Measurements from ENCODE around the gene RASEF. TPM values are rescaled to one million over a fixed set of nuclear protein-coding genes. Genes with fewer than 3 reads are reported as not detected.

Gene RASEF
- total RNA-seq, 1 experiment from 2014 or later: 12.3 TPM

- ChIA-PET CTCF (no interaction called here), POLR2A (ENCODE audit: unreplicated experiment) (no interaction called here)
- Histone ChIP-seq H3K4me2 (ENCODE audit: low read length) (no peak overlapping the region), H4K20me1 (ENCODE audit: low read length) (no peaks in the 10 kb centered on the region), H3K27me3 (ENCODE audit: low read length) (no peaks in the 10 kb centered on the region), H2AFZ (ENCODE audit: low read length) (no peak overlapping the region), H3F3A (ENCODE audit: low read length, unreplicated experiment) (no peaks in the 10 kb centered on the region), H3K27ac (ENCODE audit: low read length) (no peak overlapping the region), H3K9me2 (replicated peaks; ENCODE audit: low read length) (no peaks in the 10 kb centered on the region), H3K9ac (ENCODE audit: low read length) (no peak overlapping the region), H3K4me3 (ENCODE audit: low read length) (no peak overlapping the region), H3K9me3 (ENCODE audit: low read length) (no peaks in the 10 kb centered on the region), H3K36me3 (ENCODE audit: low read depth, low read length) (no peaks in the 10 kb centered on the region), H3K79me2 (ENCODE audit: low read length) (no peaks in the 10 kb centered on the region), H3K4me1 (ENCODE audit: insufficient read depth, low read length) (peaks cover 8% of the 10 kb centered on the region)
- peak; percentile 10 for DNase-seq
- intact Hi-C loops (cut with micrococcal nuclease): no loop called here
- TF ChIP-seq EZH2 (IDR thresholded peaks at IDR 0.05; ENCODE audit: low read length, unreplicated experiment): no peak
- TF ChIP-seq CTCF (conservative IDR thresholded peaks at IDR 0.05; ENCODE audit: low read depth, low read length): no peak
- no peak for TF ChIP-seq EZH2phosphoT487 (IDR thresholded peaks at IDR 0.05; ENCODE audit: borderline replicate concordance, low read length)
- ATAC-seq: no peak
- no TSS peak for BruUV-seq (replicated peaks)
Measured at GRCh38 chr9:83070261-83070660, 7.3 kb upstream of the RASEF start.

- CTCF ChIA-PET: no interaction called here
- Histone ChIP-seq H3K4me1 (ENCODE audit: insufficient read depth, low read length) (peaks cover 8% of the 10 kb centered on the region), H3K27ac (ENCODE audit: low read length) (no peak overlapping the region), H3K9me2 (replicated peaks; ENCODE audit: low read length) (no peaks in the 10 kb centered on the region), H4K20me1 (ENCODE audit: low read length) (no peaks in the 10 kb centered on the region), H3K4me2 (ENCODE audit: low read length) (no peak overlapping the region), H2AFZ (ENCODE audit: low read length) (no peak overlapping the region), H3K9me3 (ENCODE audit: low read length) (no peaks in the 10 kb centered on the region), H3K27me3 (ENCODE audit: low read length) (no peaks in the 10 kb centered on the region), H3K9ac (ENCODE audit: low read length) (no peak overlapping the region), H3K4me3 (ENCODE audit: low read length) (no peak overlapping the region), H3K79me2 (ENCODE audit: low read length) (no peaks in the 10 kb centered on the region), H3F3A (ENCODE audit: low read length, unreplicated experiment) (no peaks in the 10 kb centered on the region), H3K36me3 (ENCODE audit: low read depth, low read length) (no peaks in the 10 kb centered on the region)
- ATAC-seq (no peak), DNase-seq (no peak)
- POLR2A ChIA-PET (ENCODE audit: unreplicated experiment): no interaction called here
- intact Hi-C loops (cut with micrococcal nuclease): loop anchor here (10.0 kb wide), 1 partner anchor 75 kb away; no protein-coding TSS in a partner anchor
- BruUV-seq (replicated peaks): no TSS peak
- TF ChIP-seq EZH2phosphoT487 (IDR thresholded peaks at IDR 0.05; ENCODE audit: borderline replicate concordance, low read length): no peak
- no peak for TF ChIP-seq CTCF (conservative IDR thresholded peaks at IDR 0.05; ENCODE audit: low read depth, low read length)
- TF ChIP-seq EZH2 (IDR thresholded peaks at IDR 0.05; ENCODE audit: low read length, unreplicated experiment): no peak
Measured at GRCh38 chr9:83069651-83070050, 6.7 kb upstream of the RASEF start.

GRCh38 chr9:83068414-83068813, 5.5 kb upstream of the RASEF start:
- CTCF ChIA-PET: no interaction called here
- ATAC-seq: no peak
- intact Hi-C loops (cut with micrococcal nuclease): loop anchor here (10.0 kb wide), 1 partner anchor 74 kb away; no protein-coding TSS in a partner anchor

More at GRCh38 chr9:83068414-83068813, 5.5 kb upstream of the RASEF start:
- Histone ChIP-seq H4K20me1 (ENCODE audit: low read length) (no peaks in the 10 kb centered on the region), H3K4me3 (ENCODE audit: low read length) (no peak overlapping the region), H3K9me2 (replicated peaks; ENCODE audit: low read length) (no peaks in the 10 kb centered on the region), H3K9me3 (ENCODE audit: low read length) (no peaks in the 10 kb centered on the region), H3K9ac (ENCODE audit: low read length) (no peak overlapping the region), H2AFZ (ENCODE audit: low read length) (no peak overlapping the region), H3K27me3 (ENCODE audit: low read length) (no peaks in the 10 kb centered on the region), H3K4me2 (ENCODE audit: low read length) (no peak overlapping the region), H3F3A (ENCODE audit: low read length, unreplicated experiment) (no peaks in the 10 kb centered on the region), H3K79me2 (ENCODE audit: low read length) (no peaks in the 10 kb centered on the region), H3K4me1 (ENCODE audit: insufficient read depth, low read length) (peaks cover 14% of the 10 kb centered on the region), H3K36me3 (ENCODE audit: low read depth, low read length) (no peaks in the 10 kb centered on the region), H3K27ac (ENCODE audit: low read length) (no peak overlapping the region)
- BruUV-seq (replicated peaks): no TSS peak
- DNase-seq: no peak
- POLR2A ChIA-PET (ENCODE audit: unreplicated experiment): interaction anchor here (0.7 kb wide), 1 partner anchor 64 kb away, joined by 3 read pairs; no protein-coding TSS in a partner anchor
- no peak for TF ChIP-seq EZH2phosphoT487 (IDR thresholded peaks at IDR 0.05; ENCODE audit: borderline replicate concordance, low read length)
- TF ChIP-seq CTCF (conservative IDR thresholded peaks at IDR 0.05; ENCODE audit: low read depth, low read length): no peak
- TF ChIP-seq EZH2 (IDR thresholded peaks at IDR 0.05; ENCODE audit: low read length, unreplicated experiment): no peak
